HS-27A (cell line): ENCODE measurements around the gene CLEC9A.

Experiments used
- DNase-seq: peaks from one replicate; pipeline ENCODE4 v3.0.0-alpha.2; 2012; ENCODE audit warnings: low read depth, missing footprints

The CLEC9A gene

GRCh38 chr12:10110256-10110844, 79.9 kb downstream of the CLEC9A start:
- no peak for DNase-seq

GRCh38 chr12:10111451-10111850, 81.0 kb downstream of the CLEC9A start:
- no peak for DNase-seq

GRCh38 chr12:10113075-10113474, 82.6 kb downstream of the CLEC9A start:
- DNase-seq: no peak

GRCh38 chr12:10113920-10114319, 83.4 kb downstream of the CLEC9A start:
- DNase-seq: no peak

GRCh38 chr12:10115311-10115710, 84.8 kb downstream of the CLEC9A start:
- no peak for DNase-seq
